Stomach (tissue), 4 donors: ENCODE data around the gene MACROH2A1.

ENCODE experiments used
- EP300 ChIP-seq: sonication (generic); formaldehyde crosslinking; IDR thresholded peaks from one replicate; pipeline ENCODE4 v1.6.1; 2017; ENCODE audit warnings: antibody characterized with exemption
- POLR2A ChIP-seq, 4 donors: fragments of 450-650 bp; IDR thresholded peaks; one replicate each; pipeline ENCODE4 v1.6.1; 2016; ENCODE audit warnings: antibody characterized with exemption in 4 of 4, control low read depth in 2 of 4, mild to moderate bottlenecking in 1 of 4, moderate library complexity in 1 of 4
- POLR2AphosphoS5 ChIP-seq, 3 donors: sonication (generic); formaldehyde crosslinking; IDR thresholded peaks; one replicate each; pipeline ENCODE4 v1.6.1; 2016; ENCODE audit warnings: antibody characterized with exemption in 3 of 3
- TF ChIP-seq, protein P1 (sequence below), 7 experiments: fragments of 450-650 bp in 4 of 7; fragments of 200-600 bp in 3 of 7; sonication (generic) in 3 of 7; IDR thresholded peaks; one replicate each; pipeline ENCODE4 v1.5.1; 2016 to 2019; ENCODE audit warnings: antibody characterized with exemption in 7 of 7, control low read depth in 2 of 7, mild to moderate bottlenecking in 1 of 7

- no peak for TF ChIP-seq POLR2A (IDR thresholded peaks at IDR 0.05)
- TF ChIP-seq, protein P1, sequence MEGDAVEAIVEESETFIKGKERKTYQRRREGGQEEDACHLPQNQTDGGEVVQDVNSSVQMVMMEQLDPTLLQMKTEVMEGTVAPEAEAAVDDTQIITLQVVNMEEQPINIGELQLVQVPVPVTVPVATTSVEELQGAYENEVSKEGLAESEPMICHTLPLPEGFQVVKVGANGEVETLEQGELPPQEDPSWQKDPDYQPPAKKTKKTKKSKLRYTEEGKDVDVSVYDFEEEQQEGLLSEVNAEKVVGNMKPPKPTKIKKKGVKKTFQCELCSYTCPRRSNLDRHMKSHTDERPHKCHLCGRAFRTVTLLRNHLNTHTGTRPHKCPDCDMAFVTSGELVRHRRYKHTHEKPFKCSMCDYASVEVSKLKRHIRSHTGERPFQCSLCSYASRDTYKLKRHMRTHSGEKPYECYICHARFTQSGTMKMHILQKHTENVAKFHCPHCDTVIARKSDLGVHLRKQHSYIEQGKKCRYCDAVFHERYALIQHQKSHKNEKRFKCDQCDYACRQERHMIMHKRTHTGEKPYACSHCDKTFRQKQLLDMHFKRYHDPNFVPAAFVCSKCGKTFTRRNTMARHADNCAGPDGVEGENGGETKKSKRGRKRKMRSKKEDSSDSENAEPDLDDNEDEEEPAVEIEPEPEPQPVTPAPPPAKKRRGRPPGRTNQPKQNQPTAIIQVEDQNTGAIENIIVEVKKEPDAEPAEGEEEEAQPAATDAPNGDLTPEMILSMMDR (IDR thresholded peaks at IDR 0.05): no peak
- TF ChIP-seq POLR2AphosphoS5 (IDR thresholded peaks at IDR 0.05): no peak
- no peak for TF ChIP-seq EP300
Measured at GRCh38 chr5:135434591-135435466, 35.8 kb upstream of the MACROH2A1 start.
